ENCODE results near the gene AQP7. TPM values are rescaled to one million over a fixed set of nuclear protein-coding genes. Genes with fewer than 3 reads are reported as not detected.
"Not testable (repeated sequence)": the region's sequence is repeated elsewhere in the genome, so short reads cannot be mapped to it uniquely, and the experiment has no call there.

Gene AQP7
- polyA plus RNA-seq (ENCODE audit: insufficient read length in 3 of 3), result 10 to 100 TPM; 14.8 to 17.5 (median 17.0) TPM

DNA sequence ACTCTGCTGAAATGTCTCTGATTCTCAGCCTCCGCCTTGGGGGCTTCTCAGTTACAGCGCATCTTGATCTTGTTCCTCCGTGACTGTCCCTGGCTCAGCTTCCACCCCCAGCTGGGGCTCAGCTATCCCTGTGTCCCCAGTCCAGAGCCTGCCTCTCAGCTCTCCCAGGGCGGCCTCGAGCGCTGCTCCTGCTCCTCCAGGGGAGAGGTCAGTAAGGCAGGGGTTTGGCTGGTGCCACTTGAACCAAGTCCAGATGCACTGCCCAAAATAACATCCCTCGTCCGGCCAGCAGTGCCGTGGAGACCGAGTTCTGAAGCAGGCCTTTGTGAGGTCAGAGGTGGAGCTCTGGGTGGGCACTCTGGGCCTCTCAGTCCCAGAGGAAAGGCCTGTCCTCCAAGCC is at the start of gene AQP7:
AQP7 (minus strand) TSS at position 198 of the 400 bp plus-strand sequence. CDS start 1,306 bp downstream, outside the sequence.
- not testable (repeated sequence) for DNase-seq (ENCODE audit: low read depth in 3 of 3, low spot score in 2 of 3)

DNA sequence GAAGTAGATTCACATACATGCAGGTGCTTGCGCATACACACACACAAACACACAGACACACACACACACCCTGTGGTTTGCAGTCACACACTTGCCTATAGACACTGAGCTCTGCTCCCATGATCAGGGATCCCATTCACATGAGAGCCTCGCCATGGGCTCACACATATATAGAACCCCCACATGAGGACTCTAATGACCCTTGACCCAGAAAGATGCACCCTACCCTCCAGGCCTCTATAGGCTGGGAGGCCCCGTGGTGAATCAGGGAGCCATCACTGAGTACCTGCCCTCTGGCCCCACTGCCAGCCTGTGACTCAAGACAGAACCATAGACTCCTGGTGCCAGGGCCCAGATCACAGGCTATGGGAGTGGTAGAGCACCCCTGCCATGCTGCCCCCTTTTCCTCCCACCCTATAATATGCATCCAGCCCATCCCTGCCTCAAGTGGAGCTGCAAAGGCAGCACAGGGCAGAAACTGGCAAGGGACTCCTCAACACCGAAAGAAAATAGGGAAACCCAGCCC is 48.3 kb upstream of the AQP7 start:
- DNase-seq (ENCODE audit: low read depth in 3 of 3, low spot score in 2 of 3), result no peak

DNA sequence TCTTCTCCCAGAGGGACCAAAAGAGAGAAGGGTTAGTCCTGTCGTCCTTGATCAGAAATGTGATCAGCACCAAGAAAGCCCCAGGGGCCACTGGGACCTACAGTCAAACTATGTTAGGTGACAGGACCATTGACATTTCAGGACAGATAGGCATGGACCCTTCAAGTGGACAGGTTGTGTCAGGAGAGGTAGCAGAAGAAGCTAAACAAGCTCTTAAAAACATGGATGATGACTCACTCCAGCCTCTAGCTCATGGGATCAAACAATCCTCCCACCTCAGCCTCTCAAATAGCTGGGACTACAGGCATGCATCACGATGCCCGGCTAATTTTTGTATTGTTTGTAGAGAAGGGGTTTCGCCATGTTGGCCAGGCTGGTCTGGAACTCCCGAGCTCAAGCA is 47.3 kb upstream of the AQP7 start:
- no peak for DNase-seq (ENCODE audit: low read depth in 3 of 3, low spot score in 2 of 3)

DNA sequence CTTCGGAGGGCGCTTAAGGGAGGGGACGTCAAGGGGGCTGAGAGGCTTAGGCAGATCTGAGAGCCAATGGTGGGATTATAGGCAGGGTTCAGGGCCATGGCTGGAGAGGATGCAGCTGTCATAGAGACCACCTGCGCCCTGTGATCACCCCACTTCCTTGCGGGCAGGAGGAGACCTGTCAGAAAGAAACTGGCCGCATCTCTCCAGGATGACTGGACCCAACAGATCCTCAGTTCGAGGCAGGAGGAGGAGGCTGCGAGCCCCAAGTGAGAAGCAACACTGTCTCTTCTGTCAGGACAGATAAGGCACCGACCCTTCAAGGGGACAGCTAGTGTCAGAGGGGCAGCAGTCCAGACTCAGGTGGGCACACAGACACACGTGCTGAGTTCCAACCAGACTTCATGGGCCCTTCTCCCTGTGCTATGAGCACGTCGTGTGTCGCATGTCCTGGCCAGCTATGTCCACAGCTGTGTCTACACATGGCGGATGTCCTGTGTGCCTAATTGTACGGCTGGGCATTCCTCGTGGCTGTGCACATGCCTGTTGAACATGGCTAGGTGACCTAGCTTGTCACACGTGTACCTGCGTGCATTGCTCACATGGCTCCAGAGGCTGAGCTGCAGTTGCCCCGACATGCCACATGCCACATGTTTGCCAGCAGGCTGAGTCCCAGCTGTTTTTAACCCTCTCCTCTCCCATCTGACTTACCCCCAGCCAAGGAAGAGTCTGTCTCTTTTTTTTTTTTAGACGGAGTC is 45.6 kb upstream of the AQP7 start:
- no peak for DNase-seq (ENCODE audit: low read depth in 3 of 3, low spot score in 2 of 3)

DNA sequence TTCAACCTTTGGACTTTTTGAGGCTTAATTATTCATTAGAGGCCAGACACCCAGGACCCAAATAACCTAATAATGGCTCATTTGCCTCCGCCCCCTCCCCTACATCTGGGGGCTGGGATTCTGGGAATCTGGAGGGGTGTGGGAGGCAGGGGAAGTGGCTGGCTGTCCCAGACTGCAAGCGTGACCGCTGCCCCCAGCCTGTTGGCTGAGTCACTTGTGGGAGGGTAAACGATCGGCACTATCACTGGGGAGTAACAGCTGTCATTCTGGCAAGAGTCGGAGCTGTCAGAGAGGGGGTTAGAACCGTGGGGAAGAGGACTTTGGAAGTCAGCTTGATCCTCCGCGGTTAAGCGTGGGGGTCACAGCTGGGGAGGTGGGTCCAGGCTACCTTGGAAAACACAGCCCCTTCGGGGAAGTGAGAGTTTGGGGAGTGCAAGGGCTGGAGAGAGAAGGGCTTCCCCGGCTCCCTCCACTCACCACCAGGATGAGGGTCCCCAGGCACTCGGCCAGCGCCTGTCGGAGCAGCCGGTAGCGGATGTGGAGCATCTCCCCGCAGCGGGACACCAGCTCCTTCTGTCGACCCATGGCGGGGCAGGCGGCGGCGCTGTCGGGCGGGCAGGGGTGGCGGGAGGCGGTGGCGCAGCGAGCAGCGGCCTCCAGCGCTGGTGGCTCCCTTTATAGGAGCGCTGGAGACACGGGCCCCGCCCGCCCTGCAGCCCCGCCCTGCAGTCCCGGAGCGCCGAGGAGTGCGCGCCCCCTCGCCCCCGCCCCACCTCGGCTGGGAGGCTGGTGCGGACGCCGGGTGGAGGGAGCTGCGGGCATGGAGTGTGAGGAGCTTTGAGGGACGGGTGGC is 44.8 kb upstream of the AQP7 start, which contains the start of gene AQP3:
AQP3 (minus strand) TSS at position 648 of the 853 bp plus-strand sequence; CDS start at position 585, 63 bp downstream.
- DNase-seq (ENCODE audit: low read depth in 3 of 3, low spot score in 2 of 3), result no peak

DNA sequence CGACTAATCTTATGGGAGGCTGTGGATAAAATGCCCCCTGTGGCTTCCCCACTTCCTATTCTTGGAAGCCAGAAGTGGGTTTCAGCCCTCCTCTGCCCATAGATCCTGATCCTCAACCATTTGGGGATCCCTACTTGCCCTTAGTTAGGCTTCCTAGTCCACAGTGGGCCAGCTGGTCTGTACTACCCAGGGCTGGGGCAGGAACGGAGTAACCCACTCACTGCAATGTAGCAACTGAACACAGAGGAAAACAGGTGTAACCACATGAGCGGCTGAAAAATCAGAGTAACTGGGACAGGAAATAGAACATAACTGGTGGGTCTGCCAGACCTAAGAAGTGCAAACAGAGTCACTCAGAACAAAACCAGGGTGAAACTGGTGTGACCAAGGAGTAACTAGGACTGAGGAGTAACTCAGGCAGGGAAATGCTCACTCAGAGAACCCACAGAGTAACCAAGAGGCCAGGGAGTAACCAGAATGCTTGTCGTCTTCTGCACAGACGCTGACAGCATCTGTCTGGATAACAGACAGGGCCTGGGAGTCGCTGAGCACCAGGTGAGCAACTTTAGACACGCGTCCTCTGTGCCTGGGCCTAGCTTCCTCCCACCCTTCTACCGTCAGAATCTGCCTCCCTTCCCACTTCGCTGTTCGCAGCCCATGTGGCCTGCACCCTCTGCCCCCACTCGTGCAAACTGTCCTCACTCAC is 44.0 kb upstream of the AQP7 start:
- no peak for DNase-seq (ENCODE audit: low read depth in 3 of 3, low spot score in 2 of 3)

DNA sequence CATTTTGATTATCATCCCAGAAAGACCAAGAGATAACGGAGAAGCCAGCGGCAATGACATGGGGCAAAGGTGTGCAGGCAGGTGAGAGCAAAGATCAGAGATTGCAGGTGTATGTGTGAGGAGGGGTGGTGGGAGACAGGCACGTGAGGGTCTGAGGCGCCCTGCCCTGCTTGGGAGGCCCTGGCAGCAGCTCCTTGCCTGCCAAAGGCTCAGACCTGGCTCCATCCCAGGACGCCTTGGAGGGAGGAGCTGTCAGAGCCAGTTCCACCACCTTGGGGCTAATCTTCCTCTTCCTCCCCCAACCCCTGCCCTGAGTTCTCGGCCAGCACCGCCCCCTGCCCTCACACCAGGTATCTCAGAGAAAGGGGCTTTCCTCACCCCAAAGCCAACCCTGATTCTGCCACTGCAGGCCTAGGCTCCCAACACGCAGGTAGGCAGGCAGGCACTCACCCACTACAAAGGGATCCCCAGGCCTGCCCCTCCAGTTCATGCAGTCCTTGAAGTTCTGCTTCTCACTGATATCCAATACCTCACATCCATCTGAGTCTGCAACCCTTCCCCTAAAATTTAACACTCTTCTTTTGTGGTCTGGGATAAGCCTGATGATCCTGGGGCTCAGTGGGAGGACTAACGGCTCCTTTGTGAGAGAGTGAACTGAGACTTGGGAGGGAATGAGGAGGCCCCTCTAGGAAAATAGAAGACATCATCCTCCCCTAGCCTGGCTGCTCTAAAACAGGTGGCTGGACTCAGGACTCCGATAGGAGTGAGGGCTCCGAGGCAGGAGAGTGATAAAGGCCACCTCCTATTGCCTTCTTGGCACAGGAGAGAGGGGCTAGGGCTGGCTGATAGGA is 43.2 kb upstream of the AQP7 start:
- DNase-seq (ENCODE audit: low read depth in 3 of 3, low spot score in 2 of 3), result no peak

DNA sequence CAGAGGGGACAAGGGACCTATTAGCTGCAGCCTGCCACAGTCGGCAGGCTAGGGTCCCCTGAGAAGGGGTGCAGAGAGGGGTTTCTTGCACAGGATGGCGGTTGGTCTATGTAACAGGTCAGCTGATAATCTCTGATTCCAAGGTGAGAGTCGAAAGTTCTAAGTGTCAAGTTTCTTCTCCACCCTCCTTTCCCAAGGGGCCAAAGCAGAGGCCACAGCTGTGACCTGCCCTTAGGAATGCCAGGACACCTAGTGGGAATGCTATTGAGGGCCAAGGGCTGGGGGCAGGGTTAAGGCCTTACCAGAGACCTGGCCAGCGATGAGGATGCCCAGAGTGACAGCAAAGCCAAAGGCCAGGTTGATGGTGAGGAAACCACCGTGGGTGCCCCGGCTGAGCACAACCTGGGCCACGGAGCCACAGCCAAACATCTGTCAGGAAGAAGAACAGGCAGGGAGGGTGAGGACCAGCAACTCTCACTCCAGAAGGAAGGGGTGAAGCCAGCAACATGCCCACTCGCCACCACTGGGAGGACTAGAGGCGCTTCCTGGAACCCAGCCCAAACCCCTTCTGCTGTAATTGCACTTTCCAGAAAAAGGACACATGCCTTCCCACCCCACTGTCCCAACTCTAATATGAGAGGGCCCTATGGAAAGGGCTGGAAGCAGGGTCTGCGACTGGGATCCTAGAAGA is 41.2 kb upstream of the AQP7 start:
- no peak for DNase-seq (ENCODE audit: low read depth in 3 of 3, low spot score in 2 of 3)

DNA sequence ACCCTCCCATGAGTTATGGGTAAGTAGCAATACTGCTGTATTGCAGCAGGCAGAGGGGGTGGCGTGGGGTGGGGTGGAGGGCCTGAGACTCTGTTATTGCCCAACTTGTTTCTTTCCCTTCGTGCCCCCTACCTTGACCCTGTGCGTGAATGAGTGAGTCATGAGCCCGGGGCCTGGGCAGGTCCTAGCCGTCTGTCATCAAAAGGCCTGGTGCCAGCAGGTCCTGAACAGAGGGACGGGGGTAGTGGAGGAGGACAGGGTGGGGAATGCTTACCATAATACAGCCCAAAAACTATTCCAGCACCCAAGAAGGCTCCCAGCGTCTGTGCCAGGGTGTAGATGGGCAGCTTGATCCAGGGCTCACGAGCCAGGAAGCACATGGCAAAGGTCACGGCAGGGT is 40.7 kb upstream of the AQP7 start:
- no peak for DNase-seq (ENCODE audit: low read depth in 3 of 3, low spot score in 2 of 3)

DNA sequence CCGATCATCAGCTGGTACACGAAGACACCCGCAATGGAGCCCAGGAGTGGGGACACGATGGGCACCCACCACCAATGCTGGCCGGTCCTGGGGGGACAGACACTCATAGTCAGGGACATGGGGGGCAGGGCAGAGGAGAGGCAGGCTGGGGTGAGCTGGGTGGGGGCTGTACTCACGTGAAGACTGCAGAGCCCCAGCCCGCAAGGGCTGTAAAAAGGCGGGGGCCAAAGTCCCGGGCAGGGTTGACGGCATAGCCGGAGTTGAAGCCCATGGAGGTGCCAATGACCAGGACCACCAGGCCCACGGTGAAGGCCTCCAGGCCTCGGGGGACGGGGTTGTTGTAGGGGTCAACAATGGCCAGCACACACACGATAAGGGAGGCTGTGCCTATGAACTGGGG is 39.8 kb upstream of the AQP7 start:
- no peak for DNase-seq (ENCODE audit: low read depth in 3 of 3, low spot score in 2 of 3)

DNA sequence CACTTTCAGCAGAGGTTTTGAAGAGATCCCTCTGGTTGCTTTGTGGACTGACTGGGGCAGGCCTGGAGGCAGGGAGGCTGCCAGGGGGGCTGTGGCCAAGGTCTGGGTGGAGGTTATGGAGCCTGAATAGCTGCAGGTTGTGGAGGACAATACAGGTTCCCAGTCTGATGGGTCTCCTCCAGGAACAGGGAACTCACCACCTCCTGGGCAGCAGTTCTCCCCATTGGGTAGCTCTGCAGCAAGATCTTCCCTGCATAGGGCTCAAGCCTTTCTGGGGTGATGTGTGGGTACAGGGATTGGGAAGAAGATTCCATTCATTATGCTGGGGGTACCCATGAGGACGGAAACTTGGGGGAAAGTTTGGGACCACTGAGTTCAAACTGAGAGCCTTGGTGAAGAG is 38.2 kb upstream of the AQP7 start:
- DNase-seq (ENCODE audit: low read depth in 3 of 3, low spot score in 2 of 3), result no peak

DNA sequence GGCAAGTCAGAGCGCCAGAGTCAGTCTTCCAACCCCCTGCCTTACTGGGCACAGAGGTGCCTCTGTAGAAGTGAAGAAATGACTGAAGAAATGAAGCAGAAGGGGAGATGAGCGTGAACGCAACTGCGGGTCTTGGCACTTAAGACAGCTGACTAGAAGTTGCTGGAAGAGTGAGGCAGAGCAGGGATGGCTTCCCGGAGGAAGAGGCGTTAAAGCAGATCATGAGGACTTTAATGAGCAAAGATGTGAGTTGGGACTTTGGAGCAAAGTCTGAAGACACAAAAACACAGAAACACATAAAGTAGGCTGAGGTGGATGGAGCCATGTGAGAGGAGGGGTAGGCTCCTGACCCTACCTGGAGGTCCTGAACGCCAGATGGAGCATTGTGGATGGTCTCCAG is 37.8 kb upstream of the AQP7 start:
- DNase-seq (ENCODE audit: low read depth in 3 of 3, low spot score in 2 of 3), result no peak

DNA sequence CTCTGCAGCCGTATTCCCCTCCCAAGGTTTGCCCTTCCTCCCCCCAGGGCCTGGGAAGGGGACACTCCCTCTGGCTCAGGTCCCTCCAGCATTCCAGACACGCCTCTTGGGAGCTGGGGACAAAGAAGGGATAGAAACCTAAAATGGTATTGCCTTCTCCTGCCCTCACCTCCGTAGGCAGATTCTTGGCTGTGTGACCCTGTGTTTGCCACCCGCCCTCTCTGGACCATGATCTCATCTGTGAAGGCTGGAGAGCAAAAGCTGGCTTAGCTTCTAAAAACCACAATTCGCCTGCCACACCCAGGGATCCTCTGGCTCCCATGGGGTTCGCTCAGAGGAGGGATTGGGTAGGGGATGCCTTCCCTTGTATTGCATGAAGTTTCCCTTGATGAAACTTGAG is 37.4 kb upstream of the AQP7 start:
- DNase-seq (ENCODE audit: low read depth in 3 of 3, low spot score in 2 of 3), result no peak

DNA sequence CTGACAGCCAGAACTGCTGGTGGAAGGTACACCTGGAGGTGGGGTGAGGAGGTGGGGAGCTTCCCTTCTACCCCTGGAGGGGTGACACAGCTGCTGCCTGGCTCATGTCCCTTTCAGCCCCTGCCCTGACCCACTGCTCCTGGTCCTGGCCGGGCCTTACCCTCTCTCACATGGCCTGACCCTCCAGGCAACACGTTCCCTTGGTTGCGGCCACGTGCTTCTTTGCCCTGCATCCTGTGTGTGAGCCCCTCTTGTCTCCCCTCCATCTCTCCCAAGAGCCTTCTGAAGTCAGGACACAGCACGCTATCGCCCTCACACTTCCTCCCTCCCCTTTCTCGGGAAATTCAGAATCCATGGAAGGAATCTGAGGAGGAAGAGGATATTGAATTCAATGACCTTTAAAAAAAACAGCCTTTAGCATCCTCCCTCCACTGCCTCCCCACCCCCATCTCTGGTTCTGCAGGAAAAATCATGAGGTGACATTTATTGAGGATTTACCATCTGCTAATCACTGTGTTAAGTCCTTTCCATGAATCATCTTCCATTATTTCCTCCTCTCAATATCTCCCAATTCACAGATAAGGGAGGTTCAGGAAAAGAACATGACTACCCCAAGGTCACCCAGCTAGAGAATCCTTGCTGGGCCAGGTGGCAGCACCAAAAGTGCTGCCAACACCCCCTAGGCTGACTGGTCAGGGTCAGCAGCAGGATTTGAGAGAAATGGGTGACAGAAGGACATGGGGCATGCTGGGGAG is 36.7 kb upstream of the AQP7 start:
- no peak for DNase-seq (ENCODE audit: low read depth in 3 of 3, low spot score in 2 of 3)

DNA sequence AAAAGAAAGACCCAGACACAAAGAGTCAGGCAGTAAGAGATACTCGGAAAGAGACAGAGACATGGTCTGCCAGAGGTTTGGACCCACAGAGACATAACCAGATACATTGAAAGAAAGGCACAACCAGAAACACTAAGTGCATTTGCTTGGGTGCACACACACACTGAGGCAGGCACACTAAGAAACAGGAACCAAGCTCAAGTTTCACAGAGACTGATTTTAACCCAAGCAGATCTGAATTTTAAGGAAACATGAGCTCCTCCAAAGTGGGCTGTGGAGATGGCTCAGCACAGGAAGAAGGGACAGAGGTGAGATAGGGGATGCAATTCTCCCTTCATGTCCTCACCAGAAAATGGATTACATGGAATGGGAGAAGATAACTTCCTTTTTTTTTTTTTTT is 35.5 kb upstream of the AQP7 start:
- no peak for DNase-seq (ENCODE audit: low read depth in 3 of 3, low spot score in 2 of 3)

DNA sequence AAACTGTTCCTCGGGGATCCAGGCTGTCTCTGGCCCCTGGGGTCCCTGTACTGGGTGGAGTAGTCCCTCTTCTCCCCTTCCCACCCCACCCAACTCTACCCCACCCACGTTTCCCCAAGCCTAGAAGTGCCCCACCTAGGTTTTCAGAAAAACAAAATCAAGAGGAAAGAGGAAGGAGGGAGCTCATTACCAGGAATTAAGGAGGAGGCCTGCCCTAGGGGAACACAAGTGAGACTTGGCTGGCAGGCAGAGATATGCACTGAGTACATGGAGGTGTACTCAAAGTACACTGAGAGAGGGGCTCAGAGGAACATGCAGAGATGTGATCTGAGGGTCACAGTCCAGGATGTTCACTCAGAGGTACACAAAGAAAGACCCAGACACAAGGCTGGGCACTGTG is 34.8 kb upstream of the AQP7 start:
- no peak for DNase-seq (ENCODE audit: low read depth in 3 of 3, low spot score in 2 of 3)

DNA sequence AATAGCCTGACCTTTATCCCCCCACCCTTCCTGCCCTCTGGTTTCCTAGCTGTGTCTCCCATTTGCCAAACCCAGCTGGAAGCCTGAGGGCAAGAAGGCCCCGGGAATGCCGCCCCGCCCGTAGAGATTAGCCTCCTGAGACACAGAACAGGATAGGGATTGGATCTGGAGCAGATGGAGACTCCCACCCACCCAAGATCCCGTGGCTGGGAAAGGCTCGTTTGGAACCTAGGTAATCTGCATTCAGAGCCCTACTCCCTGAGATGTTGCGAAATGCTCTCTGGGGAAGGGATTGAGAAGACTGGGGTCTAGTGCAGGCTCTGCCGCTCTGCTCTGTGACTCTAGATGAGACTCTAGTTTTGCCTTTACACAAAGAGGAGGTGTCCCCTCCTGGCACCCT is 34.1 kb upstream of the AQP7 start:
- no peak for DNase-seq (ENCODE audit: low read depth in 3 of 3, low spot score in 2 of 3)

DNA sequence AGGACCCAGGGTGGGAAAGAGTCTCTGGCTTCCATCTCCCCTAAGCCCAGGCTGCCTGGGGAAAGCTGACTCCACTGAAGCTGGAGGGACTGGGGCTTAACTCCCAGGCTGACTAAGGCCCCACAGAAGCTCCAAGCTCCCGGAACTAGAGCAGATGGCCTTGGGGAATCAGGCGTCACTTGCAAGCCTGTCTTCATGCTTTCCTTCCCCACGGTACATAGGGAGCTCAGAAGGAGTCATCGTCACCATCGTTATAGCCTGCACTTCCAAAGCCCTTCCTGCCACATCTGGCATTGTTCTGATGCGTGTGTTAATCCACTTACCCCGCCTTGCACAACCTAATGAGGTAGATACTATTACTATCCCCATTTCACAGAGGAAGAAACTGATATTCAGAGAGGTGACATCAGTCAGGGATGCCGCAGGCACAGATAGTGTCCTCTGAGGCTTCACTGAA is 33.5 kb upstream of the AQP7 start:
- no peak for DNase-seq (ENCODE audit: low read depth in 3 of 3, low spot score in 2 of 3)
